ENCODE measurements around the gene PDE4D.
"Not testable (repeated sequence)": the region's sequence is repeated elsewhere in the genome, so short reads cannot be mapped to it uniquely, and the experiment has no call there.

The PDE4D gene

GRCh38 chr5:59458966-59459729, 434.4 kb downstream of the PDE4D start:
- FAIRE-seq, result no peak

- FAIRE-seq, result no peak
Observed at GRCh38 chr5:59458321-59458720, 435.2 kb downstream of the PDE4D start.

GRCh38 chr5:59449905-59450644, 443.5 kb downstream of the PDE4D start:
- FAIRE-seq, result no peak

GRCh38 chr5:59446356-59446755, 447.2 kb downstream of the PDE4D start:
- no peak for FAIRE-seq

GRCh38 chr5:59445741-59446140, 447.8 kb downstream of the PDE4D start:
- FAIRE-seq, result no peak

- no peak for FAIRE-seq
Observed at GRCh38 chr5:59439303-59439702, 454.2 kb downstream of the PDE4D start.

- FAIRE-seq, result no peak
Observed at GRCh38 chr5:59437176-59437575, 456.4 kb downstream of the PDE4D start.

GRCh38 chr5:59436364-59437148, 457.0 kb downstream of the PDE4D start:
- no peak for FAIRE-seq

GRCh38 chr5:59433174-59433573, 460.4 kb downstream of the PDE4D start:
- no peak for FAIRE-seq

GRCh38 chr5:59430066-59430685, 463.4 kb downstream of the PDE4D start:
- no peak for FAIRE-seq

- FAIRE-seq, result no peak
Observed at GRCh38 chr5:59428391-59428790, 465.1 kb downstream of the PDE4D start.

GRCh38 chr5:59424515-59424914, 469.0 kb downstream of the PDE4D start:
- FAIRE-seq, result no peak

- FAIRE-seq, result no peak
Observed at GRCh38 chr5:59423021-59423420, 470.5 kb downstream of the PDE4D start.

- FAIRE-seq, result no peak
Observed at GRCh38 chr5:59421986-59422941, 471.3 kb downstream of the PDE4D start.

- no peak for FAIRE-seq
Observed at GRCh38 chr5:59420596-59420995, 472.9 kb downstream of the PDE4D start.

GRCh38 chr5:59418808-59419207, 474.7 kb downstream of the PDE4D start:
- no peak for FAIRE-seq

- FAIRE-seq, result no peak
Observed at GRCh38 chr5:59416451-59416850, 477.1 kb downstream of the PDE4D start.

- FAIRE-seq, result no peak
Observed at GRCh38 chr5:59416026-59416425, 477.5 kb downstream of the PDE4D start.

- no peak for FAIRE-seq
Observed at GRCh38 chr5:59412428-59412827, 481.1 kb downstream of the PDE4D start.

- FAIRE-seq, result not testable (repeated sequence)
Observed at GRCh38 chr5:59408997-59409396, 484.5 kb downstream of the PDE4D start.

- no peak for FAIRE-seq
Observed at GRCh38 chr5:59407967-59408366, 485.6 kb downstream of the PDE4D start.

GRCh38 chr5:59401637-59402036, 491.9 kb downstream of the PDE4D start:
- FAIRE-seq, result no peak

Measured in TTC549 (cell line).